CD4-positive, alpha-beta memory T cell (primary cell): ENCODE measurements around the gene KIAA0232. TPM values are rescaled to one million over a fixed set of nuclear protein-coding genes. Genes with fewer than 3 reads are reported as not detected.

Source experiments
- CTCF ChIA-PET: fragments of 350-600 bp; sonication (Branson Sonifier 250); formaldehyde crosslinking; loops from one replicate; lab custom pipeline; 2021; ENCODE audit warnings: inconsistent platforms; ENCODE audit not compliant: partially characterized antibody; lab: Charles Lee
- POLR2A ChIA-PET: fragments of 350-600 bp; sonication (Branson Sonifier 250); formaldehyde crosslinking; loops from one replicate; lab custom pipeline; 2021; ENCODE audit not compliant: partially characterized antibody; lab: Charles Lee
- DNase-seq, 5 donors: peaks; one replicate each; pipeline versions ENCODE4 v3.0.0 to v3.0.0-alpha.2; 2020 to 2022; ENCODE audit warnings: mixed read lengths in 1 of 5
- H3K27ac ChIP-seq: one replicate; pipeline ENCODE4 v1.7.0; 2013; ENCODE audit warnings: low read depth, low read length
- H3K27me3 ChIP-seq: 2 replicates; pipeline ENCODE4 v1.7.0; 2013; ENCODE audit warnings: mild to moderate bottlenecking, low read length, moderate library complexity; ENCODE audit not compliant: insufficient read depth
- H3K36me3 ChIP-seq: 2 replicates; pipeline ENCODE4 v1.7.0; 2013; ENCODE audit warnings: mild to moderate bottlenecking, low read length, moderate library complexity; ENCODE audit not compliant: insufficient read depth
- H3K4me1 ChIP-seq: 2 replicates; pipeline ENCODE4 v1.7.0; 2013; ENCODE audit warnings: mild to moderate bottlenecking, low read length, moderate library complexity; ENCODE audit not compliant: insufficient read depth
- H3K4me3 ChIP-seq, 2 donors: one replicate each; pipeline ENCODE4 v1.7.0; 2013; ENCODE audit warnings: low read length in 2 of 2, mild to moderate bottlenecking in 1 of 2
- H3K9me3 ChIP-seq, 2 donors: one replicate each; pipeline ENCODE4 v1.7.0; 2013; ENCODE audit warnings: low read length in 2 of 2, control low read depth in 1 of 2; ENCODE audit not compliant: control insufficient read depth in 1 of 2
- H3K27ac Mint-ChIP-seq, 7 donors: one replicate each; pipeline ENCODE4 v1.8.0; 2020 to 2021; ENCODE audit warnings: mixed read lengths in 7 of 7, mild to moderate bottlenecking in 6 of 7, inconsistent platforms in 3 of 7, moderate library complexity in 3 of 7
- H3K27me3 Mint-ChIP-seq, 2 donors: one replicate each; pipeline ENCODE4 v1.8.0; 2020 to 2021; ENCODE audit warnings: mixed read lengths in 2 of 2
- H3K36me3 Mint-ChIP-seq, 2 donors: one replicate each; pipeline ENCODE4 v1.8.0; 2020 to 2021; ENCODE audit warnings: mixed read lengths in 2 of 2, inconsistent platforms in 1 of 2, mild to moderate bottlenecking in 1 of 2
- H3K4me1 Mint-ChIP-seq, 4 donors: one replicate each; pipeline ENCODE4 v1.8.0; 2020 to 2021; ENCODE audit warnings: mixed read lengths in 4 of 4, mild to moderate bottlenecking in 1 of 4
- H3K4me3 Mint-ChIP-seq, 8 donors: one replicate each; pipeline ENCODE4 v1.8.0; 2020 to 2021; ENCODE audit warnings: mixed read lengths in 8 of 8, mild to moderate bottlenecking in 7 of 8, moderate library complexity in 6 of 8, inconsistent platforms in 3 of 8
- H3K9me3 Mint-ChIP-seq, 8 donors: one replicate each; pipeline ENCODE4 v1.8.0; 2020 to 2021; ENCODE audit warnings: mixed read lengths in 8 of 8, mild to moderate bottlenecking in 5 of 8, inconsistent platforms in 3 of 8, moderate library complexity in 1 of 8
- intact Hi-C: fragments of 100-400 bp; cut with micrococcal nuclease; formaldehyde crosslinking; loops from one replicate; pipeline ENCODE4 v1.15.1; 2023
- polyA plus RNA-seq, 2 donors: library from polyadenylated mRNA; unstranded; fragments of 300-500 nt; fragmentation: Illumina TruSeq; gene quantifications; one replicate each; pipeline ENCODE4 v1.2.3, GENCODE V29; 2021
- total RNA-seq, 2 experiments: library from RNA; stranded (reverse); gene quantifications; one replicate each; pipeline ENCODE4 v1.2.3, GENCODE V29; 2021

KIAA0232 gene
- total and polyA plus RNA-seq, 4 experiments from 2014 or later = 6.8 to 24.0 (median 16.0) TPM

DNA sequence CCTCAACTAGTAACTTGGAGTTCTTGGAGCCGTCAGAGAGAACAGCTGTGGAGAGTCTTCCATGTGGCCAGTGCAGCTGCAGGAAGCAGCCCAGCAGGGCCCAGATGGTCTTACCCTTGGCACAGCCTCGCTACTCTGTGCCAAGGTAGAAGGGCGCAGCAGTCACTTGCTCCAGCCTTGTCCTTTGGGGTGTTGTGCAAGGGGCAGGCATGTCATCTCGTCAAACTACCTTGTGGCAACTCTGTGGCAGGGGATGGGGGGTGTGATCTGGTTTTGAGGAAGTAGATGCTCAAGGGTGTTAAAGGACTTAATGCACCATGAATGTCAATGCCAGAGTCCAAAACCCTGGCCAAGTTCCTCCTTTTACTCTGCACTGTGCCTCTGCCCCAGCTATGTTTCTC lies 92.9 kb downstream of the KIAA0232 start:
- Mint-ChIP-seq H3K27ac (peak overlapping the region in 1 of 7 donors; percentile 4), H3K4me3 (no peak overlapping the region), H3K4me1 (peaks cover 0 to 6% (median 2%) of the 10 kb centered on the region in 4 donors), H3K36me3 (peaks cover 45 to 68% of the 10 kb centered on the region in 2 donors), H3K9me3 (no peaks in the 10 kb centered on the region), H3K27me3 (no peaks in the 10 kb centered on the region)
- Histone ChIP-seq H3K9me3 (no peaks in the 10 kb centered on the region), H3K27me3 (no peaks in the 10 kb centered on the region), H3K27ac (no peak overlapping the region), H3K4me3 (no peak overlapping the region), H3K36me3 (peaks cover 39% of the 10 kb centered on the region), H3K4me1 (no peaks in the 10 kb centered on the region)
- CTCF ChIA-PET = interaction anchor here (2.1 to 10.0 kb wide), 6 partner anchors 10 to 156 kb away, joined by 11 to 293 read pairs (median 34); partner anchors contain the start of genes BLOC1S4 and KIAA0232
- no peak for DNase-seq
- POLR2A ChIA-PET = no interaction called here
- intact Hi-C loops = no loop called here

GRCh38 chr4:6876440-6876839 lies 93.9 kb downstream of the KIAA0232 start:
- POLR2A ChIA-PET = no interaction called here
- intact Hi-C loops = no loop called here
- no peak for DNase-seq
- H3K27me3 ChIP-seq = no peaks in the 10 kb centered on the region
- peaks cover 0 to 6% (median 2%) of the 10 kb centered on the region in 4 donors for H3K4me1 Mint-ChIP-seq
- no peak overlapping the region for H3K4me3 ChIP-seq
- H3K4me3 Mint-ChIP-seq = no peak overlapping the region
- CTCF ChIA-PET = interaction anchor here (0.6 to 10.0 kb wide), 2 partner anchors 157 to 609 kb away, joined by 3 to 293 read pairs; partner anchors contain the start of gene BLOC1S4
- H3K36me3 ChIP-seq = peaks cover 44% of the 10 kb centered on the region
- no peaks in the 10 kb centered on the region for H3K9me3 ChIP-seq
- peaks cover 53 to 77% of the 10 kb centered on the region in 2 donors for H3K36me3 Mint-ChIP-seq
- H3K9me3 Mint-ChIP-seq = no peaks in the 10 kb centered on the region
- H3K4me1 ChIP-seq = no peaks in the 10 kb centered on the region
- no peak overlapping the region for H3K27ac Mint-ChIP-seq
- H3K27ac ChIP-seq = no peak overlapping the region
- no peaks in the 10 kb centered on the region for H3K27me3 Mint-ChIP-seq

DNA sequence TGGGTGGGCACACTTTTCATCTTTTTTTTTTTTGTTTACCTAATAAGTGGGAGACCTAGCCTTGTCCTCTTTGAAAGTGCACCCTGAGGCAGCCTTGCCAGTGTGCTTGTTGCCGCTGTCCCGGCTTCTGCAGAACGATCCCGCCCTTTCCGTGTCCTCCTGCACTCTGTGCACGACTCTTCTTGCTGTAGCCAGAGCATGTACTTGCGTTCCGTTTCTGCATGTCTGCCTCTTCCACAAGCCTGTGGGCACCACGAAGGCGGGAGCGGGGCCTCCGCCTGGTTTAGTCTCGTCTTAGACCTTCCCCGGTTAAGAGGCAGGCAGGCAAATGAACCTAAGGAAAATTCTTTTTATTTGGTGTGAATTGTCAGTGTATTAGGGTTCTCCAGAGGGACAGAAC lies 94.5 kb downstream of the KIAA0232 start:
- H3K9me3 ChIP-seq = no peaks in the 10 kb centered on the region
- CTCF ChIA-PET = interaction anchor here (0.6 to 10.0 kb wide), 2 partner anchors 158 to 609 kb away, joined by 3 to 293 read pairs; partner anchors contain the start of gene BLOC1S4
- no peak for DNase-seq
- no peak overlapping the region for H3K4me3 ChIP-seq
- no peak overlapping the region for H3K4me3 Mint-ChIP-seq
- H3K4me1 Mint-ChIP-seq = peaks cover 0 to 6% (median 2%) of the 10 kb centered on the region in 4 donors
- H3K36me3 ChIP-seq = peaks cover 50% of the 10 kb centered on the region
- no peaks in the 10 kb centered on the region for H3K27me3 Mint-ChIP-seq
- intact Hi-C loops = no loop called here
- H3K27me3 ChIP-seq = no peaks in the 10 kb centered on the region
- no peaks in the 10 kb centered on the region for H3K9me3 Mint-ChIP-seq
- peaks cover 53 to 77% of the 10 kb centered on the region in 2 donors for H3K36me3 Mint-ChIP-seq
- no peak overlapping the region for H3K27ac ChIP-seq
- no peaks in the 10 kb centered on the region for H3K4me1 ChIP-seq
- POLR2A ChIA-PET = no interaction called here
- peak overlapping the region in 2 of 7 donors; percentile 8 to 35 for H3K27ac Mint-ChIP-seq

- ChIA-PET POLR2A (no interaction called here), CTCF (interaction anchor here (10.0 kb wide), 1 partner anchor 159 kb away, joined by 293 read pairs; the partner anchor contains the start of gene BLOC1S4)
- no peak overlapping the region for H3K4me3 Mint-ChIP-seq
- peaks cover 62 to 82% of the 10 kb centered on the region in 2 donors for H3K36me3 Mint-ChIP-seq
- peaks cover 0 to 6% (median 2%) of the 10 kb centered on the region in 4 donors for H3K4me1 Mint-ChIP-seq
- Histone ChIP-seq H3K36me3 (peaks cover 44% of the 10 kb centered on the region), H3K9me3 (no peaks in the 10 kb centered on the region), H3K27ac (no peak overlapping the region), H3K27me3 (no peaks in the 10 kb centered on the region), H3K4me3 (no peak overlapping the region), H3K4me1 (no peaks in the 10 kb centered on the region)
- no peaks in the 10 kb centered on the region for H3K9me3 Mint-ChIP-seq
- H3K27ac Mint-ChIP-seq = peak overlapping the region in 2 of 7 donors; percentile 29 to 44
- intact Hi-C loops = no loop called here
- no peaks in the 10 kb centered on the region for H3K27me3 Mint-ChIP-seq
- DNase-seq = no peak
Measured at GRCh38 chr4:6878451-6879059, 96.0 kb downstream of the KIAA0232 start.

DNA sequence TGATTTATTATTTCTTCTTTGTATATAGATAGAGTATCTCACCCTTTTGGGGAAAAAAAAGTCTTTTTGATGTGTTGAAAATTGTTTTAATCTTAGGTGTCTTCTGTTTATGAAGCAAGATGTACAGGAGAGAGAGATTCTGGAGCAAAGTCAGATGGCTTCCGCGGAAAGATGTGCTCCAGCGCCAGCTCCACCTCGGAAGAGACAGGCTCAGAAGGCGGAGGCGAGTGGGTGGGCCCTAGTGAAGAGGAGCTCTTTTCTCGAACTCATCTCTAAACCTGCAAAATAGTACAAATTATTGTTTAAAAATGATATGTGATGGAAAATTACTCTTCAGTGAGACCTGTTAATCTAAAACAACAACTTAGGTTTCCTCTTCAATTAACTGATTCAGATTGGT lies 98.2 kb downstream of the KIAA0232 start:
- no peak for DNase-seq
- no peaks in the 10 kb centered on the region for H3K9me3 Mint-ChIP-seq
- no peaks in the 10 kb centered on the region for H3K4me1 ChIP-seq
- no peaks in the 10 kb centered on the region for H3K9me3 ChIP-seq
- H3K4me3 ChIP-seq = no peak overlapping the region
- no peaks in the 10 kb centered on the region for H3K27me3 ChIP-seq
- ChIA-PET CTCF (no interaction called here), POLR2A (no interaction called here)
- H3K4me3 Mint-ChIP-seq = no peak overlapping the region
- intact Hi-C loops = no loop called here
- H3K27me3 Mint-ChIP-seq = no peaks in the 10 kb centered on the region
- peaks cover 0 to 1% (median 0%) of the 10 kb centered on the region in 4 donors for H3K4me1 Mint-ChIP-seq
- peak overlapping the region in 2 of 7 donors; percentile 17 to 49 for H3K27ac Mint-ChIP-seq
- H3K36me3 ChIP-seq = peaks cover 36% of the 10 kb centered on the region
- H3K27ac ChIP-seq = no peak overlapping the region
- peaks cover 61 to 70% of the 10 kb centered on the region in 2 donors for H3K36me3 Mint-ChIP-seq

DNA sequence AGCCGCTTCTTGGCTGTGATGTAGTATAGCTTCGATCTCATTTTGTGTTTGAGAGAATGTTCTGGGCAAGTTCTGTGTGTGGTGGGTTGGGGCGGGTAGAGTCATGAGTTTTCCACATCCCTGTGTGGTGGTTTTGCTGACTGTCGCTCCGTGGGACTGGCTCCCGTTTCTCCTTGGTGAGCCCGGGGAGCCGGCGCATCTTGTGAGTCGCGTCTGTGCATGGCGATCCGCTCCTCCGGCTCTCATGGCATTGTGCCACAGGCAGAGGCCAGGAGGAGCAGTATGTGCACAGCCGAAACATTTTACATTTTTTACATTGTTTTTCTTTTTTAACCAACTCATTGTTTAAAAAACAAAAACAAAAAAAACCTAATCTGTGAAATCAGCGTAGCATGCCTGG lies 99.4 kb downstream of the KIAA0232 start:
- H3K4me1 ChIP-seq = no peaks in the 10 kb centered on the region
- H3K9me3 ChIP-seq = no peaks in the 10 kb centered on the region
- no peak overlapping the region for H3K27ac ChIP-seq
- Mint-ChIP-seq H3K4me3 (no peak overlapping the region), H3K36me3 (peaks cover 51 to 61% of the 10 kb centered on the region in 2 donors), H3K27me3 (no peaks in the 10 kb centered on the region), H3K9me3 (no peaks in the 10 kb centered on the region), H3K27ac (peak overlapping the region in 1 of 7 donors; percentile 37), H3K4me1 (peaks cover 0 to 1% (median 0%) of the 10 kb centered on the region in 4 donors)
- peaks cover 24% of the 10 kb centered on the region for H3K36me3 ChIP-seq
- no peaks in the 10 kb centered on the region for H3K27me3 ChIP-seq
- no peak overlapping the region for H3K4me3 ChIP-seq
- intact Hi-C loops = no loop called here
- CTCF ChIA-PET = interaction anchor here (6.8 kb wide), 1 partner anchor 8 kb away, joined by 52 read pairs; no protein-coding TSS in a partner anchor
- POLR2A ChIA-PET = no interaction called here
- DNase-seq = no peak

GRCh38 chr4:6884341-6884870 lies 101.9 kb downstream of the KIAA0232 start:
- Histone ChIP-seq H3K27ac (no peak overlapping the region), H3K4me1 (no peaks in the 10 kb centered on the region), H3K4me3 (no peak overlapping the region), H3K36me3 (peaks cover 15% of the 10 kb centered on the region), H3K9me3 (no peaks in the 10 kb centered on the region), H3K27me3 (no peaks in the 10 kb centered on the region)
- intact Hi-C loops = no loop called here
- Mint-ChIP-seq H3K9me3 (no peaks in the 10 kb centered on the region), H3K4me3 (no peak overlapping the region), H3K4me1 (peaks cover 0 to 1% (median 0%) of the 10 kb centered on the region in 4 donors), H3K27me3 (no peaks in the 10 kb centered on the region), H3K36me3 (peaks cover 32 to 37% of the 10 kb centered on the region in 2 donors), H3K27ac (peak overlapping the region in 1 of 7 donors; percentile 46)
- no peak for DNase-seq
- POLR2A ChIA-PET = no interaction called here
- CTCF ChIA-PET = interaction anchor here (0.7 to 6.8 kb wide), 5 partner anchors 9 to 226 kb away, joined by 3 to 52 read pairs (median 3); no protein-coding TSS in a partner anchor
